Measurements from ENCODE around the gene LRIG1. TPM values are rescaled to one million over a fixed set of nuclear protein-coding genes. Genes with fewer than 3 reads are reported as not detected.

The LRIG1 gene
- total and polyA plus RNA-seq, 2 of the 8 experiments (the other 6 are each of a cell fraction or from before 2014, with no cell fraction given): 78.1 to 88.7 TPM

GRCh38 chr3:66396161-66396760, 104.6 kb downstream of the LRIG1 start (continued):
- no peak for TF ChIP-seq CHD7 (IDR thresholded peaks at IDR 0.05; ENCODE audit: insufficient replicate concordance, low read length)
- TF ChIP-seq KDM4A (IDR thresholded peaks at IDR 0.05; ENCODE audit: low read depth, low read length, severe bottlenecking): no peak
- TF ChIP-seq TAF1 (IDR thresholded peaks at IDR 0.05; ENCODE audit: low read depth, low read length): no peak
- TF ChIP-seq NRF1 (IDR thresholded peaks at IDR 0.05; ENCODE audit: low read depth, low read length): no peak
- no peak for TF ChIP-seq MAFK (IDR thresholded peaks at IDR 0.05; ENCODE audit: low read depth, low read length)
- TF ChIP-seq TAF7 (optimal IDR thresholded peaks at IDR 0.05; ENCODE audit: borderline replicate concordance, low read depth, low read length): no peak
- no peak for TF ChIP-seq YY1 (IDR thresholded peaks at IDR 0.05; ENCODE audit: low read depth, low read length)
- no peak for TF ChIP-seq MAX (IDR thresholded peaks at IDR 0.05)
- no peak for TF ChIP-seq CBX8 (IDR thresholded peaks at IDR 0.05; ENCODE audit: borderline replicate concordance, low read depth, low read length)
